Measurements from ENCODE around the gene ZBTB42.

ZBTB42 gene

DNA sequence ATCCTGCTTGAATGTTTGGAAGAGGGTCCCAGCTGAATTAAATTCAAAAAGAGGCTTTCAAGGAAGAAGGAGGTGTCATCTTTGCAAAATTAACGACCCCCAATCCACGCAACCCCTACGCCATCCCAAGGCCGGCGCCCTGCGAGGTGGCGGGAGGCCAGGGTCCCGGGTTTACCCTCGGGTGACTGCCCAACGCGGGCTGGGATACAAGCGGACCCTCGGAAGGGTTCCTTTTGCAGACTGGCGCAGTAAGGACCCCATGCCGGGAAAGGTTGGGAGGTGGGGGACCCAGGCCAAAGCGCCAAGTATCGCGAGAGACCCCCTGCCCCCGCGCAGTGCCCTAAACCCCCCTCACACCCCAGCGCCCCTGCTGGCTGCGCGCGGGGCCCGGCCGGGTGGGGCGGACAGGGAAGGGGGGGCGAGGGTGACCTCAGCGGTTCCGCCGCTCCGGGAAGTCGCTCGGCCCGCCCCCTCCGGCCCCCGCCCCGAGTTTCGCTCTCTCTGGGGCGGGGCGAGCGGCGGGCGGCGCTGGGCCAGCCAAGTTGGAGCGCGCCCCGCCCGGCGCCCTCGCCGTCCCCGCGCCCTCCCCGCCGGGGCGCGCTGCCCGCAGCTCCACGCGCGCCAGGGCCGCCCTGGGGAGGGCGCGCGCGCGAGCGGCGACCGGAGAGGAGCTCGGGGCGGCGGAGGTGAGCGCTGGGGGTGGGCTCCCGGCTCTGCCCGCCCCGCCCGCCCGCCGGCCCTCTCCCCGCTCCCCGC is 708 bp upstream of the ZBTB42 start:
- FAIRE-seq (no peak), DNase-seq (ENCODE audit: insufficient read length) (peak; percentile 86)
- TF ChIP-seq POLR2AphosphoS5 (IDR thresholded peaks at IDR 0.05; ENCODE audit: low read depth, low read length) (no peak), POLR2A (IDR thresholded peaks at IDR 0.05; ENCODE audit: low read depth, low read length) (no peak), TAF1 (IDR thresholded peaks at IDR 0.05; ENCODE audit: borderline replicate concordance, low read depth, low read length) (no peak)

DNA sequence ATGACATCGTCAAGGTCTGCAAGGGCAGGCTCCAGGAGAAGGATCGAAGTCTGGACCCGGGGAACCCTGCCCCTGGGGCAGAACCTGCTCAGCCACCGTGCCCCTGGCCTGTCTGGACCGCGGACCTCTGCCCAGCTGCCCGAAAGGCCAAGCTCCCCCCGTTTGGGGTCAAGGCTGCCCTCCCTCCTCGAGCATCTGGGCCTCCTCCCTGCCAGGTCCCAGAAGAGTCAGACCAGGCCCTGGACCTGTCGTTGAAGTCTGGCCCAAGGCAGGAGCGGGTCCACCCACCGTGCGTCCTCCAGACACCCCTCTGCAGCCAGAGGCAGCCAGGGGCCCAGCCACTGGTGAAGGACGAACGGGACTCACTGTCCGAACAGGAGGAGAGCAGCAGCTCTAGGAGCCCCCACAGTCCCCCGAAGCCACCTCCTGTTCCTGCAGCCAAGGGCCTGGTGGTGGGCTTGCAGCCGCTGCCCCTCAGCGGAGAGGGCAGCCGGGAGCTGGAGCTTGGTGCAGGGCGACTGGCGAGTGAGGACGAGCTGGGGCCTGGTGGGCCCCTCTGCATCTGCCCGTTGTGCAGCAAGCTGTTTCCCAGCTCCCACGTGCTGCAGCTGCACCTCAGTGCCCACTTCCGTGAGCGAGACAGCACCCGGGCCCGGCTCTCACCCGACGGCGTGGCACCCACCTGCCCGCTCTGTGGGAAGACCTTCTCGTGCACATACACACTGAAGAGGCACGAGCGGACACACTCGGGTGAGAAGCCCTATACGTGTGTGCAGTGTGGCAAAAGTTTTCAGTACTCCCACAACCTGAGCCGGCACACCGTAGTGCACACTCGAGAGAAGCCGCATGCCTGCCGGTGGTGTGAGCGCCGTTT is 856 bp downstream of the ZBTB42 start:
- no peak for DNase-seq (ENCODE audit: insufficient read length)
- TF ChIP-seq POLR2AphosphoS5 (IDR thresholded peaks at IDR 0.05; ENCODE audit: low read depth, low read length), result no peak
- TF ChIP-seq TAF1 (IDR thresholded peaks at IDR 0.05; ENCODE audit: borderline replicate concordance, low read depth, low read length), result no peak
- FAIRE-seq, result no peak

DNA sequence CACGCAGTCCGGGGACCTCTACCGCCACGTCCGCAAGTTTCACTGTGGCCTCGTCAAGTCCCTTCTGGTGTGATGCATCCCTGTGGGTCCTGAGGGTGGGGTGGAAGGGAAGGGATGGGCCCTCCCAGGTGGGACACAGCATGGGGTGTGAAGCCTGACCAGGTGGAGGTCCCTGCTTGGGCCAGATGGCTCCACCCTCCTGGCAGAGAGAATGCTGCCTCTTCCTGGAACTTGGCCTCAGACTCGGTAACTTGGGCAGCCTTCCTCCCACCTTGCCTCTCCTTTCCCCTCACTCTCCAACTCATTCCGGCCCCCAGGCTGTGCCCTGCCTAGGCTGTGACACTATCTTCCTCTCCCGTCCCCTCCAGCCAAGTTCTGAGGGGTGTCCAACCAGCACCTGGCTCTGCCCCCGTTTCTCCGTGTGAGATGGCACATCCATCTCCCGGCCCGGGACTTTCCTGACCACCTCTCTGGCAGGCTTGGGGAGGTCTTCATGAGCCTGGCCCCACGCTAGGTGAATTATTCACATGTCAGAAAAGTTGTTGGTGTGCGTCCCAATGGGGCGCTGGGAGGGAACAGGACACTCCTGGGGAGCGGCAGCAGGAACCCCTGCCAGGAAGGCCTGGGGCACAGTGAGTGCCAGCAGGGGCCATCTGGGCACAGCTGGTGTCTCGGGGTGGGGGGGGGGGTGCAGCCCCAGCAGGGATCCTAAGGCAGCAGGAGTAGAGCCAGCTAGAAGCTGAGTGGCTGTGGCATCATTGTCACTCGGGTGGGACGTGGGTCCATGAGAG is 1.7 kb downstream of the ZBTB42 start:
- TF ChIP-seq TAF1 (IDR thresholded peaks at IDR 0.05; ENCODE audit: borderline replicate concordance, low read depth, low read length), result no peak
- TF ChIP-seq POLR2AphosphoS5 (IDR thresholded peaks at IDR 0.05; ENCODE audit: low read depth, low read length), result no peak
- no peak for TF ChIP-seq POLR2A (IDR thresholded peaks at IDR 0.05; ENCODE audit: low read depth, low read length)
- DNase-seq (ENCODE audit: insufficient read length) (no peak), FAIRE-seq (no peak)

DNA sequence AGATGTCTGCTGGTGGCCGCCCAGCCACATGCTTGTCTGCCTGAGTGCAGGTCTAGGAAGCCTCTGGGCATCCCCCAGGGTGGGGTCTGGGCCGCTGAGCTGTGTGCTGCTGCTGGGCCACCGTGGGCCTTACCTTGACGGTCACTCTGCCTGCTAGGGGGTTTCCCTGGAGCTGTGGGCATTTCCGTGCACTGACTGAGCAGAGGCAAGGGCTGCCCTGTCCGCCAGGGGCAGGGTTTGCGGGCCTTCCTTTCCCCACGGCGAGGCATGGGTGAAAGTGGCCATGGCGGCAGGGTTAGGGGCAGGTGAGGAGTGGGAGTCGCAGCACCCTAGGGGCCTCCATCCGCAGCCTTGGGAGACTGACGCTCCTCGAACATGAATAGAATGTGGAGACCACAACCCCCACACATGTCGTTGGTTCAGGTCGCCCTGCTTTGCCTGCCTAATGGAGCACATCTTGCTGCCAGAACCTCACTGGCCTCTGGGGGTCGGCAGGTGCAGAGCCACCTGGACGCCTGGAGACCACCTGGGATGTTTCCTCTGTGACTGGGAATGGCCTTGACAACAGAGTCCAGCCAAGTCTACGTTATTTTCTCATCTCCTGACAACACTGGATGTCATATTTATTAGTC is 2.5 kb downstream of the ZBTB42 start:
- FAIRE-seq (no peak), DNase-seq (ENCODE audit: insufficient read length) (no peak)
- TF ChIP-seq TAF1 (IDR thresholded peaks at IDR 0.05; ENCODE audit: borderline replicate concordance, low read depth, low read length) (no peak), POLR2A (IDR thresholded peaks at IDR 0.05; ENCODE audit: low read depth, low read length) (no peak), POLR2AphosphoS5 (IDR thresholded peaks at IDR 0.05; ENCODE audit: low read depth, low read length) (no peak)

DNA sequence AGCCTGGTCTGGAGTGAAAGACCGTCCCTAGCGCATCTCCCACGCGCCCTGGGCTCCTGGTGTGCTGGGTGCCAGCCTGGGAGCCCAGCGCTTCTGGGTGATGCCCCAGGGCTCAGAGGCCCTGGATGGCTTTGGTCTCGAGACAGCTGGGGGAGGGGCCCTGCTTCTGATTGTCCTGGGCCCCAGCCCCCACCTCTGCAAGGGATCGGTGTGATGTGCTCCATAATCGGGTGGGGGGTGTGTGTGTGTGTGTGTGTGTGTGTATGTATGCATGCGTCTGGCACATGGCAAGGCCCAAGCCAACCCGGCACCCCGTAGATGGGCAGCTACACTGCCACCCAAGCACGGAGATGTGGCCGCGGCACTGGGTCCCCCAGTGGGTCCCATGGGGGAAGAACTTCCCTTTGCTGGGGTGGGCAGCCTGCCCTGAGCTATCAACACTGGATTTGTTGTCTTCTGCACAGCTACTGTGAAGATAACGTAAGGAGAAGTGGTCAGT is 3.1 kb downstream of the ZBTB42 start:
- DNase-seq (ENCODE audit: insufficient read length), result no peak
- no peak for FAIRE-seq
- TF ChIP-seq POLR2A (IDR thresholded peaks at IDR 0.05; ENCODE audit: low read depth, low read length) (no peak), TAF1 (IDR thresholded peaks at IDR 0.05; ENCODE audit: borderline replicate concordance, low read depth, low read length) (no peak), POLR2AphosphoS5 (IDR thresholded peaks at IDR 0.05; ENCODE audit: low read depth, low read length) (no peak)

DNA sequence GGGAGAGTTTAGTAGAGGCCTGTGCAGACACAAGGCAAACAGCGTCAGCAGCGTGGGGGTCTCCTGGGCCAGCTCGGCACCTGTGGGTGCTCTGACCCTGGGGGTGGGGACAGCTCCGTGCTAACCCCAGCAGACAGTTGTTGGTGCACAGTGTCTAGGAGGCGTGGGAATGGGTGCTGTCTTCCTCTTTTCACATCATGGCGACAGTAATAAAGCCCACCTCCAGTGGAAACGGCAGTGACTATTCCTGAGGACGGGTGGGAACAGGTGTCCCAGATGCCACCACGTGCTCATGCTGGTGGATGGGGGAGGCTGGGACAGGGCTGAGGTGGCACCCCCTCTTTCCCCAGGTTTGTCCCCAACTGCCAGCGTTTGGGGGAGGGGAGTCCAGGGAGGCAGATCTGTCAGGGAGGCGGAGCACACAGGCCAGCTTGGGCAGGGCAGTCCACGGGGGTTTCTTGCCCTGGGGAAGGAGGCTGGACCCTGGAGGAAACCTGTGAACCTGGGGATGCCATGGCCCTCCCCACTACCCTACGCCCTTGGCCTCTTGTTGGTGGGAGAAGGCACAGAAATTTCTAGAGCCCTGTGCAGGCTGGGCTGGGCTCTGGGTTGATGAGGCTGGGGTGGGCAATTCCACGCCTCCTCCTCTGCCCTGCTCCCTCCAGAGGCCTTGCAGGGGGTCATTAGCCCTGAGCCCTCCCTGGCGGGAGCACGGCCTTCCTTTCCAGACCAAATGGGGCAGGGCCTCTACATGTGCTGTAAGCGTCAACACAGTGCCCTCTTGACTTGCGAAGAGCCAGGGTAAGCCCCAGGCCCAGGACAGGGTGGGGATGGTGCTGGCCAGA is 3.8 kb downstream of the ZBTB42 start:
- no peak for FAIRE-seq
- DNase-seq (ENCODE audit: insufficient read length), result no peak

DNA sequence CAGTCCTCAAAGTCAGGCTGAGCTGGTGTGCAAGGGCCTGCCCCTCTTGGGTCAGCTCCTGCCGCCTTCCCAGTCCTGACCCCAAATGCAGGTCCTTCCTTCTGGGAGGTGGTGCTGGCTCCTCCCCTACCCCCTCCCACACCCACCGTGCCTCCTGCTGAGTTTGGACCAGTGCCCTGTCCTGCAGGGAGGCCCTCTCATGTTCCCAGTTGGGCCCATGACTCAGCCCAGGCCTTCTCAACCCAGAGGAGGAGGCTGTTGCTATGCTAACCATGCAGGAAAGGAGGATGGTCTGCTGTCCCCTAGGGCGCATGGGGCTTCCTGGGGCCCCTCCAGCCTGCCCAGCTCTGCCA is 4.4 kb downstream of the ZBTB42 start:
- TF ChIP-seq POLR2A (IDR thresholded peaks at IDR 0.05; ENCODE audit: low read depth, low read length), result no peak
- no peak for TF ChIP-seq POLR2AphosphoS5 (IDR thresholded peaks at IDR 0.05; ENCODE audit: low read depth, low read length)
- TF ChIP-seq TAF1 (IDR thresholded peaks at IDR 0.05; ENCODE audit: borderline replicate concordance, low read depth, low read length), result no peak
- FAIRE-seq (no peak), DNase-seq (ENCODE audit: insufficient read length) (no peak)

More for the DNA sequence above, 3.8 kb downstream of the ZBTB42 start:
- TF ChIP-seq POLR2A (IDR thresholded peaks at IDR 0.05; ENCODE audit: low read depth, low read length) (no peak), TAF1 (IDR thresholded peaks at IDR 0.05; ENCODE audit: borderline replicate concordance, low read depth, low read length) (no peak), POLR2AphosphoS5 (IDR thresholded peaks at IDR 0.05; ENCODE audit: low read depth, low read length) (no peak)

DNA sequence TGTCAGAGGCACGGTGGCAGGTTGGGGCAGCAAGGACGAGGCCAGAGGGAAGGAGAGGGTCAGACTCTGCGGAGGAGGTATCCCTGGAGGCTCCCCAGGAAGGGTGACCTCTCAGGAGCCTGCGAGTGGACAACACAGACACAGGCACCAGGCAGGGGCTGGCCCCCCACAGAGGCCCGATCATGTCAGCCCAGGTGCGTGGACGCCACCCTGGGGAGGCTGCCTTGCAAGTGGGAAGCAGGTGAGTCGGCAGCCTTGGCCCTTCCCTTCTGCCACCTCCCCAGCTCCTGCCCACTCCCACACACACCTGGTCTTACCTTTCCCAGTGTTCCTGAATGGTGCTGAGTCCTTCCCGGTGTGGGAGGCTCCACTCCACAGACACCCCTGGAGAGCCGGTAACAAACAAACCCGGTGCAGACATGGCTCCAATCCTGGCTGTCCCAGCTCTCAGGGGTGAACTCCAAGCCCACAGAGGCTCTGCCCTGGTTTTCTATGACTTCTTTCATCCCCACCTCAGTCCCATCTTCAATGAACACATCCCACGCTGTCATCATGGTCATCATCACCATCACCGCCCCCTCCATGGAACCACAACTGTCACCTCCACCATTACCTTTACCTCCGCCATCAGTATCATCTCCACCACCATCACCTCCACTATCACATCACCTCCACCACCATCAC is 5.2 kb downstream of the ZBTB42 start:
- TF ChIP-seq POLR2AphosphoS5 (IDR thresholded peaks at IDR 0.05; ENCODE audit: low read depth, low read length), result no peak
- TF ChIP-seq POLR2A (IDR thresholded peaks at IDR 0.05; ENCODE audit: low read depth, low read length), result no peak
- TF ChIP-seq TAF1 (IDR thresholded peaks at IDR 0.05; ENCODE audit: borderline replicate concordance, low read depth, low read length), result no peak
- no peak for FAIRE-seq
- no peak for DNase-seq (ENCODE audit: insufficient read length)

DNA sequence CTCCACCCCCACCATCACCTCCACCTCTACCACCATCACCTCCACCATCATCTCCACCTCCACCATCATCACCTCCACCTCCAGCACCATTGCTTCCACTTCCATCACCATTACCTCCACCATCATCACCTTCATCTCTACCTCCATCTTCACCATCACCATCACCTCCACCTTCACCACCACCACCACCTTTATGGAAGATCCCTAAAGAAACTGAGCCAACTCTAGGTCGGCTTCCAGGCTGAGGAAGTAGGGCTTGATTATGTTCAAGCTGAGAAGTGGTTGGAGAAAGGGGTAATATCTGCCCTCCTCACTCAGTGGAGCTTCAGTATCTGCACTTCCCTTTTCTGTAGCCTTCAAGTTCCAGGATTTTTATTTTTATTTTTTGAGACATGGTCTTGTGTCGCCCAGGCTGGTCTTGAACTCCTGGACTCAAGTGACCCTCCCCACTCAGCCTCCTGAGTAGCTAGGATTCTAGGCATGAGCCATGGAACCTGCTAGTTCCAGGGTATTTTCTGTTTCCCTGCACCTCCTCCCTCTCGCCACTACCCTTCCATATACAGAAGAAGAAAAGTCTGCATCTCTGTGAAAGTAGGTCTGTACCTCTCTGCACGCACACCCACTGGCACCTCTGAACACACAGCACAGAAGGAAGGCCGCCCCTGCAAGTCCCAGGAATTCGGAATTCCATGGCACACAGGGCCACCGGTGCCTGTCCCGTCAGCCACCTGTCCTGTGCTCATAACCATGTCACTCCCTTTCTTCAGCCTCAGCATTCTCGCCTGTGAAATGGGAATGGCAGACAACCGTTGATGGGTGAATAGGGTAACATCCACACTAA is 5.9 kb downstream of the ZBTB42 start:
- DNase-seq (ENCODE audit: insufficient read length) (no peak), FAIRE-seq (peak; percentile 44)
- TF ChIP-seq POLR2AphosphoS5 (IDR thresholded peaks at IDR 0.05; ENCODE audit: low read depth, low read length) (no peak), POLR2A (IDR thresholded peaks at IDR 0.05; ENCODE audit: low read depth, low read length) (no peak), TAF1 (IDR thresholded peaks at IDR 0.05; ENCODE audit: borderline replicate concordance, low read depth, low read length) (no peak)
